IMR-90 (cell line): ENCODE measurements around the gene SVEP1. TPM values are rescaled to one million over a fixed set of nuclear protein-coding genes. Genes with fewer than 3 reads are reported as not detected.
"Not testable (repeated sequence)": the region's sequence is repeated elsewhere in the genome, so short reads cannot be mapped to it uniquely, and the experiment has no call there.

Experiments used
- ATAC-seq: fragments of 200-7000 bp; cut with Tn5 transposase; 2 replicates; pipeline ENCODE4 v1.9.1; 2020; ENCODE audit warnings: low read depth, mild to moderate bottlenecking, moderate library complexity
- BruUV-seq: library from RNA; stranded (reverse); fragments of 400-500 nt; replicated peaks from 2 replicates; lab custom pipeline; 2021; lab: Mats Ljungman, UMichigan
- CTCF ChIA-PET: fragments of 300-600 bp; formaldehyde crosslinking; extraction: SDS; loops from one replicate; lab custom pipeline; 2021; ENCODE audit warnings: antibody characterized with exemption; lab: Yijun Ruan, JAX
- POLR2A ChIA-PET: fragments of 300-600 bp; sonication (Branson Sonifier 250); formaldehyde crosslinking; loops from one replicate; lab custom pipeline; 2022; ENCODE audit warnings: antibody characterized with exemption; ENCODE audit not compliant: unreplicated experiment; lab: Charles Lee
- DNase-seq: peaks from one replicate; pipeline ENCODE4 v3.0.0; 2013
- H2AFZ ChIP-seq: replicated peaks from 2 replicates; pipeline ENCODE3; 2013; ENCODE audit warnings: low read length, mild to moderate bottlenecking; ENCODE audit not compliant: poor library complexity
- H2AK5ac ChIP-seq: 2 replicates; pipeline ENCODE4 v1.6.1; 2013; ENCODE audit warnings: low read depth, low read length, inconsistent platforms
- H2AK9ac ChIP-seq: replicated peaks from 2 replicates; pipeline ENCODE3; 2013; ENCODE audit warnings: mild to moderate bottlenecking, low read depth, low read length, moderate library complexity; ENCODE audit not compliant: poor library complexity
- H2BK120ac ChIP-seq: 2 replicates; pipeline ENCODE4 v1.6.1; 2013; ENCODE audit warnings: low read depth, low read length, inconsistent platforms
- H2BK15ac ChIP-seq: 3 replicates; pipeline ENCODE4 v1.6.1; 2013; ENCODE audit warnings: low read depth, low read length, inconsistent platforms
- H2BK20ac ChIP-seq: 2 replicates; pipeline ENCODE4 v1.6.1; 2013; ENCODE audit warnings: low read depth, mild to moderate bottlenecking, inconsistent platforms, low read length, moderate library complexity
- H2BK5ac ChIP-seq: 2 replicates; pipeline ENCODE4 v1.6.1; 2013; ENCODE audit warnings: mild to moderate bottlenecking, low read depth, low read length, inconsistent platforms; ENCODE audit not compliant: poor library complexity, severe bottlenecking
- H3K14ac ChIP-seq: replicated peaks from 2 replicates; pipeline ENCODE4 v1.6.1; 2013; ENCODE audit warnings: low read depth, low read length, inconsistent platforms
- H3K18ac ChIP-seq: 2 replicates; pipeline ENCODE4 v1.6.1; 2013; ENCODE audit warnings: low read depth, low read length, control low read depth
- H3K23ac ChIP-seq: 2 replicates; pipeline ENCODE4 v1.6.1; 2013; ENCODE audit warnings: low read depth, low read length, inconsistent platforms
- H3K27ac ChIP-seq: 2 replicates; pipeline ENCODE4 v1.5.1; 2013; ENCODE audit warnings: mild to moderate bottlenecking, control low read depth, low read length; ENCODE audit not compliant: insufficient read depth
- H3K27me3 ChIP-seq: 2 replicates; pipeline ENCODE4 v1.6.1; 2013; ENCODE audit warnings: low read length; ENCODE audit not compliant: control insufficient read depth, insufficient read depth
- H3K36me3 ChIP-seq: 2 replicates; pipeline ENCODE4 v1.6.1; 2013; ENCODE audit warnings: low read length, mixed read lengths; ENCODE audit not compliant: control insufficient read depth, insufficient read depth
- H3K4ac ChIP-seq: 2 replicates; pipeline ENCODE4 v1.6.1; 2013; ENCODE audit warnings: low read depth, low read length, inconsistent platforms
- H3K4me1 ChIP-seq: 2 replicates; pipeline ENCODE4 v1.6.1; 2013; ENCODE audit warnings: low read length, mixed read lengths; ENCODE audit not compliant: control insufficient read depth, insufficient read depth
- H3K4me2 ChIP-seq: 2 replicates; pipeline ENCODE4 v1.6.1; 2013; ENCODE audit warnings: low read depth, mild to moderate bottlenecking, control low read depth, low read length, moderate library complexity
- H3K4me3 ChIP-seq: 2 replicates; pipeline ENCODE4 v1.5.1; 2013; ENCODE audit warnings: low read depth, mild to moderate bottlenecking, control low read depth, low read length, moderate library complexity; ENCODE audit not compliant: insufficient read depth
- H3K56ac ChIP-seq: 2 replicates; pipeline ENCODE4 v1.6.1; 2013; ENCODE audit warnings: low read length, inconsistent platforms; ENCODE audit not compliant: insufficient read depth; ENCODE audit errors: extremely low read depth
- H3K79me1 ChIP-seq, 2 experiments: 2 replicates each; pipeline ENCODE4 v1.6.1; 2013; ENCODE audit warnings: low read length in 2 of 2, inconsistent platforms in 1 of 2, low read depth in 1 of 2
- H3K9ac ChIP-seq: 2 replicates; pipeline ENCODE4 v1.6.1; 2013; ENCODE audit warnings: low read depth, low read length, control low read depth
- H3K9me1 ChIP-seq: 2 replicates; pipeline ENCODE4 v1.6.1; 2013; ENCODE audit warnings: low read length, inconsistent platforms; ENCODE audit not compliant: insufficient read depth
- H3K9me3 ChIP-seq: 2 replicates; pipeline ENCODE4 v1.6.1; 2013; ENCODE audit warnings: low read length; ENCODE audit not compliant: control insufficient read depth, insufficient read depth
- H4K20me1 ChIP-seq: 2 replicates; pipeline ENCODE4 v1.6.1; 2013; ENCODE audit warnings: low read length, inconsistent platforms; ENCODE audit not compliant: insufficient read depth
- H4K5ac ChIP-seq: 2 replicates; pipeline ENCODE4 v1.6.1; 2013; ENCODE audit warnings: mild to moderate bottlenecking, low read depth, low read length, control low read depth
- H4K8ac ChIP-seq, 2 experiments: 2 replicates each; pipeline ENCODE4 v1.6.1; 2013; ENCODE audit warnings: low read depth in 2 of 2, low read length in 2 of 2, control low read depth in 1 of 2, inconsistent platforms in 1 of 2
- H4K91ac ChIP-seq: 2 replicates; pipeline ENCODE4 v1.6.1; 2013; ENCODE audit warnings: low read depth, low read length, inconsistent platforms; ENCODE audit not compliant: insufficient read depth
- WGBS, 2 experiments: methylation state at CpG; one replicate each; pipeline versions ENCODE4 v1.1.5 to v1.1.7; 2013; ENCODE audit warnings: missing lambda C conversion rate in 2 of 2; ENCODE audit not compliant: insufficient read length in 1 of 2; ENCODE audit errors: extremely low coverage in 2 of 2; 5-methylcytosine and 5-hydroxymethylcytosine counted together
- dilution Hi-C: fragments of 300-500 bp; cut with HindIII; formaldehyde crosslinking; loops from one replicate; pipeline ENCODE4 v1.14.3; 2018; ENCODE audit warnings: low sequenced_read_pairs; ENCODE audit not compliant: unreplicated experiment
- in situ Hi-C: fragments of 300-500 bp; cut with MboI; formaldehyde crosslinking; loops from 3 replicates; pipeline ENCODE4 v1.14.3; 2019; ENCODE audit warnings: low sequenced_read_pairs, inconsistent platforms, mixed read lengths
- intact Hi-C: fragments of 100-400 bp; cut with micrococcal nuclease; formaldehyde crosslinking; loops from 2 replicates; pipeline ENCODE4 v1.10.0; 2022
- polyA plus RNA-seq, 3 experiments: library from polyadenylated mRNA; depleted of rRNA; stranded (reverse); fragments of >200 nt; gene quantifications; 2 replicates each; pipeline ENCODE4 v1.2.3, GENCODE V29; 2012; ENCODE audit warnings: low replicate concordance in 1 of 3
- total RNA-seq: library from RNA; depleted of rRNA; stranded (reverse); fragments of >200 nt; gene quantifications from 2 replicates; pipeline ENCODE4 v1.2.3, GENCODE V29; 2012

The SVEP1 gene
- total and polyA plus RNA-seq, 2 of the 4 experiments (the other 2 are of a cell fraction): 4.8 to 16.7 TPM

- BruUV-seq, H3K4ac ChIP-seq, H2AK9ac ChIP-seq, H3K18ac ChIP-seq, H2BK120ac ChIP-seq, H2AFZ ChIP-seq, H3K79me1 ChIP-seq, H3K27ac ChIP-seq, H2BK5ac ChIP-seq, CTCF ChIA-PET, H3K36me3 ChIP-seq, H3K4me1 ChIP-seq, H3K56ac ChIP-seq, H3K9me1 ChIP-seq, H2AK5ac ChIP-seq, intact Hi-C loops, H2BK15ac ChIP-seq, in situ Hi-C loops, H3K9ac ChIP-seq, dilution Hi-C loops, ATAC-seq, H3K23ac ChIP-seq, H3K4me2 ChIP-seq, H3K27me3 ChIP-seq, H4K91ac ChIP-seq, DNase-seq, H3K4me3 ChIP-seq, H4K5ac ChIP-seq, H2BK20ac ChIP-seq, H4K8ac ChIP-seq, H3K14ac ChIP-seq, POLR2A ChIA-PET, H4K20me1 ChIP-seq, H3K9me3 ChIP-seq: not testable (repeated sequence)
- WGBS, 2 experiments: no CpG with 5 or more reads among the region's 4 CpGs
These were observed 45.4 kb downstream of the SVEP1 start for GRCh38 chr9:110534162-110534561.
